PC-3 (cell line): ENCODE measurements around the gene PRKN.

Experiments
- CTCF ChIP-seq: fragments of 300-600 bp; sonication (generic); conservative IDR thresholded peaks from 2 replicates; pipeline ENCODE4 v1.5.1; 2017; ENCODE audit warnings: antibody characterized with exemption, low read depth, mild to moderate bottlenecking, low read length
- EZH2 ChIP-seq: fragments of 300-600 bp; sonication (generic); IDR thresholded peaks from one replicate; pipeline ENCODE4 v1.6.1; 2017; ENCODE audit warnings: antibody characterized with exemption, mild to moderate bottlenecking, low read length; ENCODE audit not compliant: unreplicated experiment
- EZH2phosphoT487 ChIP-seq: fragments of 300-600 bp; sonication (generic); IDR thresholded peaks from 2 replicates; pipeline ENCODE4 v1.6.1; 2018; ENCODE audit warnings: mild to moderate bottlenecking, antibody characterized with exemption, low read length, borderline replicate concordance

GRCh38 chr6:162630069-162630468 is 97.5 kb downstream of the PRKN start:
- no peak for TF ChIP-seq CTCF
- TF ChIP-seq EZH2: no peak
- TF ChIP-seq EZH2phosphoT487: no peak
